ENCODE measurements around the gene DXO. TPM values are rescaled to one million over a fixed set of nuclear protein-coding genes. Genes with fewer than 3 reads are reported as not detected.

The DXO gene
- total RNA-seq, 2 experiments from 2014 or later = 13.0 to 13.1 TPM

GRCh38 chr6:31958412-31958740 lies 13.6 kb downstream of the DXO start:
- no peak for ATAC-seq
- peak overlapping the region; percentile 95 for H3K27ac Mint-ChIP-seq
- POLR2A ChIA-PET = interaction anchor here (0.9 to 5.4 kb wide), 5 partner anchors 8 to 111 kb away, joined by 3 to 85 read pairs (median 9); partner anchors contain the start of genes CFB, DXO and ZBTB12

GRCh38 chr6:31956796-31957195 lies 15.1 kb downstream of the DXO start:
- intact Hi-C loops (cut with micrococcal nuclease) = no loop called here

More at GRCh38 chr6:31958412-31958740, 13.6 kb downstream of the DXO start:
- H3K4me3 Mint-ChIP-seq = peak overlapping the region; percentile 98
- H3K9me3 Mint-ChIP-seq = no peaks in the 10 kb centered on the region
- H3K36me3 Mint-ChIP-seq (ENCODE audit: low read depth) = peaks cover 37% of the 10 kb centered on the region
- intact Hi-C loops (cut with micrococcal nuclease) = no loop called here
- no peak for DNase-seq
- CTCF ChIA-PET = interaction anchor here (1.4 kb wide), 1 partner anchor 16 kb away, joined by 3 read pairs; no protein-coding TSS in a partner anchor
- TF ChIP-seq CTCF (IDR thresholded peaks at IDR 0.05) = no peak
- H3K27me3 Mint-ChIP-seq = no peaks in the 10 kb centered on the region
- H3K4me1 Mint-ChIP-seq (ENCODE audit: low read depth) = peaks cover 35% of the 10 kb centered on the region

GRCh38 chr6:31954511-31954910 lies 17.4 kb downstream of the DXO start:
- H3K36me3 Mint-ChIP-seq (ENCODE audit: low read depth) = peaks cover 27% of the 10 kb centered on the region
- peaks cover 12% of the 10 kb centered on the region for H3K4me1 Mint-ChIP-seq (ENCODE audit: low read depth)
- ATAC-seq (no peak), DNase-seq (no peak)
- POLR2A ChIA-PET = no interaction called here
- H3K9me3 Mint-ChIP-seq = no peaks in the 10 kb centered on the region
- intact Hi-C loops (cut with micrococcal nuclease) = no loop called here
- no peak overlapping the region for H3K4me3 Mint-ChIP-seq
- H3K27me3 Mint-ChIP-seq = no peaks in the 10 kb centered on the region
- H3K27ac Mint-ChIP-seq = no peak overlapping the region
- no peak for TF ChIP-seq CTCF (IDR thresholded peaks at IDR 0.05)
- CTCF ChIA-PET = no interaction called here

More at GRCh38 chr6:31956796-31957195, 15.1 kb downstream of the DXO start:
- ChIA-PET CTCF (interaction anchor here (0.9 to 1.0 kb wide), 2 partner anchors 11 to 15 kb away, joined by 3 to 4 read pairs; partner anchors contain the start of genes CFB and DXO), POLR2A (interaction anchor here (5.4 kb wide), 1 partner anchor 15 kb away, joined by 85 read pairs; the partner anchor contains the start of gene DXO)
- H3K27ac Mint-ChIP-seq = no peak overlapping the region
- no peaks in the 10 kb centered on the region for H3K27me3 Mint-ChIP-seq
- H3K9me3 Mint-ChIP-seq = no peaks in the 10 kb centered on the region
- DNase-seq (no peak), ATAC-seq (no peak)
- peaks cover 40% of the 10 kb centered on the region for H3K36me3 Mint-ChIP-seq (ENCODE audit: low read depth)
- H3K4me1 Mint-ChIP-seq (ENCODE audit: low read depth) = peaks cover 33% of the 10 kb centered on the region
- no peak for TF ChIP-seq CTCF (IDR thresholded peaks at IDR 0.05)
- H3K4me3 Mint-ChIP-seq = peak overlapping the region; percentile 98

- ChIA-PET POLR2A (interaction anchor here (1.0 to 3.7 kb wide), 2 partner anchors 19 to 115 kb away, joined by 3 to 32 read pairs; partner anchors contain the start of gene DXO), CTCF (interaction anchor here (0.7 to 3.8 kb wide), 21 partner anchors 9 to 451 kb away, joined by 3 to 21 read pairs (median 6); partner anchors contain the start of genes DXO, EHMT2 and LY6G5B)
- Mint-ChIP-seq H3K4me1 (ENCODE audit: low read depth) (peaks cover 9% of the 10 kb centered on the region), H3K27ac (no peak overlapping the region), H3K27me3 (no peaks in the 10 kb centered on the region), H3K4me3 (no peak overlapping the region), H3K36me3 (ENCODE audit: low read depth) (peaks cover 27% of the 10 kb centered on the region), H3K9me3 (no peaks in the 10 kb centered on the region)
- intact Hi-C loops (cut with micrococcal nuclease) = no loop called here
- ATAC-seq (no peak), DNase-seq (no peak)
- no peak for TF ChIP-seq CTCF (IDR thresholded peaks at IDR 0.05)
Observed at GRCh38 chr6:31952890-31953289, 19.0 kb downstream of the DXO start.

- Mint-ChIP-seq H3K27me3 (no peaks in the 10 kb centered on the region), H3K4me3 (no peak overlapping the region), H3K4me1 (ENCODE audit: low read depth) (peaks cover 3% of the 10 kb centered on the region), H3K9me3 (no peaks in the 10 kb centered on the region), H3K27ac (no peak overlapping the region), H3K36me3 (ENCODE audit: low read depth) (peaks cover 27% of the 10 kb centered on the region)
- ATAC-seq (peak; percentile 61), DNase-seq (peak; percentile 60)
- intact Hi-C loops (cut with micrococcal nuclease) = no loop called here
- ChIA-PET CTCF (interaction anchor here (0.7 to 3.8 kb wide), 23 partner anchors 8 to 450 kb away, joined by 3 to 21 read pairs (median 6); partner anchors contain the start of genes DXO, EHMT2 and LY6G5B), POLR2A (interaction anchor here (0.6 to 3.7 kb wide), 5 partner anchors 9 to 115 kb away, joined by 3 to 32 read pairs (median 3); partner anchors contain the start of genes DXO and SLC44A4)
- peak; percentile 68 for TF ChIP-seq CTCF (IDR thresholded peaks at IDR 0.05)
Observed at GRCh38 chr6:31952140-31952805, 19.7 kb downstream of the DXO start.

Data from activated CD8-positive, alpha-beta T cell treated with anti-CD3 and anti-CD28 coated beads for 36 hours (primary cell).